HT1080 (cell line): ENCODE measurements around the gene ZNF701. TPM values are rescaled to one million over a fixed set of nuclear protein-coding genes. Genes with fewer than 3 reads are reported as not detected.
A peak's percentile ranks its signal among the peaks of the same experiment; 100 is the strongest.
"Not testable (repeated sequence)": the region's sequence is repeated elsewhere in the genome, so short reads cannot be mapped to it uniquely, and the experiment has no call there.

ENCODE experiments used
- DNase-seq: peaks from one replicate; pipeline ENCODE4 v3.0.0-alpha.2; 2015; ENCODE audit warnings: low read depth
- polyA plus RNA-seq, 2 experiments: library from polyadenylated mRNA; depleted of rRNA; stranded (reverse); fragments of >200 nt; gene quantifications; 2 replicates each; pipeline ENCODE4 v1.2.3, GENCODE V29; 2015
- total RNA-seq: library from RNA; depleted of rRNA; stranded (reverse); fragments of >200 nt; shearing (Covaris generic); gene quantifications from 2 replicates; pipeline ENCODE4 v1.2.3, GENCODE V29; 2014; rRNA removed

ZNF701 gene
- total RNA-seq: 2.2 and 2.7 TPM in 2 replicates
- 1.6 and 1.8 TPM in 2 replicates for polyA plus RNA-seq (2015; cell fraction: cytosol; rRNA removed)
- polyA plus RNA-seq (2015; cell fraction: nucleus; rRNA removed): 4.3 and 4.4 TPM in 2 replicates

- DNase-seq: peak; percentile 81
These were observed at the start of gene ZNF701 for GRCh38 chr19:52570000-52570861. Gene ZNF701, plus strand, starts transcription at chr19:52570287. Its CDS starts 3,861 bp downstream, at chr19:52574148.

GRCh38 chr19:52522551-52522950 is 47.5 kb upstream of the ZNF701 start:
- DNase-seq: no peak

DNA sequence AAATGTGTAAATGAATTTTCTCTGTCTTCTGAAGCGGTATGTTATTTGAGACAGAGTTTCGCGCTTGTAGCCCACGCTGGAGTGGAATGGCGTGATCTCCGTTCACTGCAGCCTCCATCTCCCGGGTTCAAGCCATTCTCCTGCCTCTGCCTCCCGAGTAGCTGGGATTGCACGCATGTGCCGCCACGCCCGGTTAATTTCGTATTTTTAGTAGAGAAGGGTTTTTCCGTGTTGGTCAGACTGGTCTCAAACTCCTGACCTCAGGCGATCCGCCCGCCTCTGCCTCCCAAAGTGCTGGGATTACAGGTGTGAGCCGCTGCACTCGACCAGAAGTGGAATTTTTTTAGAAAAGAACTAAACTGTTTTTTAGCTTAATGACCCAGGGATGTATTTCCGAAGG is 46.0 kb upstream of the ZNF701 start:
- DNase-seq: no peak

DNA sequence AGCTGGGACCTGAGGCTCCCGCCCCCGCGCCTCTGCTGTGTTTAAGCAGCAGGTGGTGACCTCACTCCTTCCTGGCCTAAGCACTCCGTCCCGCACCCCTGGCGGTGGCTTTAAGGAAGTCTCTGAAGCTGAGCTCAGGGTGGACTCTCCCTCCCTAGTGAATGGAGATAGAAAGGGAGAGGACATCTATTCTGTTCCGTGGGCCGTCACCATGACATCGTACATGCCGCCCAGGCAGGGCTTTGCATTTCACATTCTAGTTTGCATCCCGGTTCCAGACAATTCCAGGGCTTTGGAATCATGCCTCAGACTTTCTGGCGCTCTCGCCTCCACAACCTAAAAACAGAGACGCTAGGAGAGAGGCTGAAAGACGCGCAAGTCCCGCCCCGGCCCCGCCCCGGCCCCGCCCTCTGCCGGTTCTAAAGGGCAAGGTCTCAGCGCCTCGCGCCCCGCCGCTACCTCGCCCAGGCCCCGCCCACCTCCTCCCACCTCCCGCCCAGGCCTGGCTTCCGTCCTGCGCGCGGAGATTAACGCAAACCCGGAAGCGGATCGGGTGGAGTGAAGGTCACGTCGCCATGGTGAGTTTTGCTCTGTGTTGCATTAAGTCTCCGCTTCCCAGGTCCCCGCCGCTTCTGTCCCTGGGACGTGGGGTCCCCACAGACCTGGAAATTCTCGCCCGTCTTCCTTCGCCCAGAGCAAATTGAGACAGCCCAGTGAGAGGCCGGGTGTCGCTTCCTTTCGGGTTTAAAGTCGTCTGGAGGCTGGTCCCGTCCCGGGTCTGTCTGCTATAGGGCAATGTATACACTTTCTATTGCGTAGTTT is 42.7 kb upstream of the ZNF701 start, which contains the start of gene ZNF808:
Gene ZNF808, plus strand, starts transcription at position 535 of the 822 bp plus-strand sequence. CDS start 15,617 bp downstream, outside the sequence.
- DNase-seq: peak; percentile 2

DNA sequence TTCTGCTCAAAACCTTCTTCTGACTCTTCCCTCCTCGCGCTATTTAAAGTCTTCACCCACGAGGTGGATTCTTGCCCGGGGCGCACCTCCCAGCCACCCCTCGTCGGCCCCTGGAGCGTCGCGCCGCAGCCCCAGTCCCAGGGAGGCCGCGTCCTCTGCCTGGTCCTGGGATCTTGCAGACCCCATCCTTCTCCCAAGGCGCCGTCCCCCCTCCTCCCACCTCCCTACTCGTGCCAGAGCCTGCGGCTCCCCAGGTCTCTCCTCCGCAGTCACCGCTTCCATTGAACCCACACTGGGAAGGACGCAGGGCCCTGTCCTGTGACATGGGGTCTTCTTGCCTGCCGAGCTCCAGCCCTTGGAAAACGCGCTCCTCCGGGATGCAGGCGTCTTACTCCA is 42.1 kb upstream of the ZNF701 start:
- DNase-seq: no peak

DNA sequence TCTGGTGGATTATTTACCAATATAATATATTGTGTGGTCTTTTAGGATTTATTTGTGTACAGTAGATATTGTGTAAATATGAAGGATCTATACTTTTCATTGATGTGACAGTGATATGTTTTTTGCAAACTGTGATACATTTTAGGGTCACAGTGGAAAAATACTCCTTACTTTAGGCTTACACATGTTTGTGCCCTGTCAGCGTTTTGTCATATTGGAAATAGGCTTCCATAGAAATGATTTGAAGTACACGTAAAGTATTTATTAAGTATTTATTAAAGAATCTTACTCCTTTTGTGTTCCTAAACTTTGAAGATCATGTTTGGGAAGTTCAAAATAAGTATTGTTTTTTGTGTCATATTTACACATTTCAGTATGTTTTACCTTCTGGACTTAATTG is 37.6 kb upstream of the ZNF701 start:
- DNase-seq: no peak

GRCh38 chr19:52533901-52534300 is 36.2 kb upstream of the ZNF701 start:
- no peak for DNase-seq

DNA sequence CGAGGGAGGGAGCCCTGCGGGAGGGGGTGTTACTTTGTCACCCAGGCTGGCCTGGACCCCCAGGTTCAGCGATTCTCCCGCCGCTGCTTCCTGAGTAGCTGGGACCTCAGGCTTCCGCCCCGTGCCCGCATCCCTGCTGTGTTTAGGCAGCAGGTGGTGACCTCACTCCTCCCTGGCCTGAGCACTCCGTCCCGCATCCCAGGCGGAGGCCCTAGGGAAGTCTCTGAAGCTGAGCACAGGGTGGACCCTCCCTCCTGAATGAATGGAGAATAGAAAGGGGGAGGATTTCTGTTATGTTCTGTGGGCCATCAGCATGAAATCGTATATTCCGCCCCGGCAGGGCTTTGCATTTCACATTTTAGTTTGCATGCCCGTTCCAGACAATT is 34.7 kb upstream of the ZNF701 start:
- DNase-seq: not testable (repeated sequence)

DNA sequence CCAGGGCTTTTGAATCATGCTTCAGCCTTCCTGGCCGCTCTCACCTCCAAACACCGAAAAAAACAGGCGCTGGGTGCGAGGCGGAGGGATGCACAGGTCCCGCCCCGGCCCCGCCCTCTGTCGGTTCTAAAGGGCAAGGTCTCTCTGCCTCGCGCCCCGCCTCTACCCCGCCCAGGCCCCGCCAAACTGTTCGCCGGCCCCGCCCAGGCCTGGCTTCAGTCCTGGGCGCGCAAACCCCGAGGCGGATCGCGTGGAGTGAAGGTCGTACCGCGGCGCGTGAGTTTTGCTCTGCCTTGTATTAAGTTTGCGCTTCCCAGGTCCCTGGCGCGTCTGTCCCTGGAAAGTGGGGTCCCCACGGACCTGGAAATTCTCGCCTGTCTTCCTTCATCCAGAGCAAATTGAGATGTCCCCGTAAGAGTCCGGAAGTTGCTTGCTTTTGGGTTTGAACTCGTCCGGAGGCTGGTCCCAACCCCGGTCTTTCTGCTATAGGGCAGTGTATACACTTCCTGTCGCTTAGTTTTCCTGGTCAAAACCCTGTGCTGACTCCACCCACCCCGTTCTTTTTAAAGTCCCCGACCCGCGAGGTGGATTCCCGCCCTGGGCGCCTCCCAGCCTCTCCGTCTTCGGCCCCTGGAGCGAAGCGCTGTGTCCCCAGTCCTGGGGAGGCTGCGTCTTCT is 34.2 kb upstream of the ZNF701 start:
- no peak for DNase-seq

DNA sequence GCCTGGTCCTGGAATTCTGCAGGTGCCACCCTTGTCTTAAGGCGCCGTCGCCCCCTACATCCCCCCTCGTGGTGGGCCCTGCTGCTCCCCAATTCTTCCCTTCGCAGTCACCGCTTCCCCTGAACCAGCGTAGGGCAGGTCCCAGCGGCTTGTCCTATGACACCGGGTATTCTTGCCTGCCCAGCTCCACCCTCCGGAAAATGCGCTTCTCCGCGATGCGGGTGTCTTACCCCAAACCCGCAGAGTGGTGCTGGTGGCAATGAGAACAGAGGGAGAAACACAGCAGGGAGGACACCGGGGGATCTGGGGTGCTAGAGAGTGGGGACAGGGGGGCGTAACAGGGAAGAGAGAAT is 33.7 kb upstream of the ZNF701 start:
- no peak for DNase-seq

- not testable (repeated sequence) for DNase-seq
These were observed 31.3 kb upstream of the ZNF701 start for GRCh38 chr19:52538815-52539214.

DNA sequence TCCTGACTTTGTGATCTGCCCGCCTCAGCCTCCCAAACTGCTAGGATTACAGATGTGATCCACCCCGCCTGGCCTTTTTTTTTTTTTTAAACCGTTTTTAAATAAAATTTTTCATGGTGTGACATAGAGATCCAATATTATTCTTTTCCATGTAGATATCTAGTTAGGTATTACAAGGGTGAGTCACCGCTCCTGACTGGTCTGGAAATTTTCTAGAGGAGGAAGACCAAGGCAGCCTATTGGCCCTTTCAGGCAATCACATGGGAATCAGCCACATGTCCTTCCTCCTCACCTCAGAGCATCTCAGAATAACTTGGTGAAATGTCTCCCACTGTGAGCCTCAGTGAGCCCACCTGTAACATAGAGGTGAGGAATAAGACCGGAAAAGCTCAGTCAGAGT is 28.9 kb upstream of the ZNF701 start:
- DNase-seq: not testable (repeated sequence)

DNA sequence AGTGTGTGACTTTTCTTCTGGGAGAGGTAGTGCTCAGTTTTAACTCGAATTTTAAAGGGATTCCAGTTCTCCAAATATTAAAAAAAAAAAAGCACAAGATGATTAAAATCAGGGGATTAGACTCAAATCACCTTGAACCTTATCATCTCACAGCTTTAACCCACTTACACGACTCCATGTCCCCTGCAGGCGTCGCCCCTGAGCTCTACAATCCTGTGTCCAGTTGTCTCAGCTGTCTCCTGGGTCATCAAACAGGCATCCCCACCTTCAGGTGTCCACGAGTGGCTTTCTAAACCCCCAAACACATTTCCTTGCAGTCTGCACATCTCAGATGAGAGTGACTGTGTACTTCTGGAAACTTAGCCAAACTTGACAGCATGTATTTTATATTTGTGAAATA is 28.5 kb upstream of the ZNF701 start:
- no peak for DNase-seq

DNA sequence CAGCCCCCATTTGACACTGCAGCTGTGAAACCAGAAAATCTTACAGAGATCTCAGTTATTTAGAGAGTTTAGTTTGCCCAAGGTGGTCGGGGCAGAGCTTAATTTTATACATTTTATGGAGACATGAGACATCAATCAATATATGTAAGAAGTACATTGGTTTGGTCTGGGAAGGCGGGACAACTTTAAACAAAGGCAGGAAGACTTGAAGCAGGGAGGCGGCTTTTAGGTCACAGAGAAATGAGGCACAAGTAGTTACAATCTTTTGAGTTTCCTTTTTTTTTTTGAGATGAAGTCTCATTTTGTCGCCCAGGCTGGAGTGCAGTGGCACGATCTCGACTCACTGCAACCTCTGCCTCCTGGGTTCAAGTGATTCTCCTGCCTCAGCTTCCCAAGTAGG is 27.5 kb upstream of the ZNF701 start:
- not testable (repeated sequence) for DNase-seq

GRCh38 chr19:52542984-52543664 is 27.0 kb upstream of the ZNF701 start:
- no peak for DNase-seq

DNA sequence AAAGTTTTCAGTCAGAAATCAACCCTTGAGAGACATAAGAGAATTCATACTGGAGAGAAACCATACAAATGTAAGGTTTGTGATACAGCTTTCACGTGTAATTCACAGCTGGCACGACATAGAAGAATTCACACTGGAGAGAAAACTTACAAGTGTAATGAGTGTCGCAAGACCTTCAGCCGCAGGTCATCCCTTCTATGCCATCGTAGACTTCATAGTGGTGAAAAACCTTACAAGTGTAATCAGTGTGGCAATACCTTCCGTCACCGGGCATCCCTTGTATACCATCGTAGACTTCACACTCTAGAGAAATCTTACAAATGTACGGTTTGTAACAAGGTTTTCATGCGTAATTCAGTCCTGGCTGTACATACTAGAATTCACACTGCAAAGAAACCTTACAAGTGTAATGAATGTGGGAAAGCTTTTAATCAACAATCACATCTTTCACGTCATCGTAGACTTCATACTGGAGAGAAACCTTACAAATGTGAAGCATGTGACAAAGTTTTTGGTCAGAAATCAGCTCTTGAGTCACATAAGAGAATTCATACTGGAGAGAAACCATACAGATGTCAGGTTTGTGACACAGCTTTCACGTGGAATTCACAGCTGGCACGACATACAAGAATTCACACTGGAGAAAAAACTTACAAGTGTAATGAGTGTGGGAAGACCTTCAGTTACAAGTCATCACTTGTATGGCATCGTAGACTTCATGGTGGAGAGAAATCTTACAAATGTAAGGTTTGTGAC is 15.7 kb upstream of the ZNF701 start:
- no peak for DNase-seq

DNA sequence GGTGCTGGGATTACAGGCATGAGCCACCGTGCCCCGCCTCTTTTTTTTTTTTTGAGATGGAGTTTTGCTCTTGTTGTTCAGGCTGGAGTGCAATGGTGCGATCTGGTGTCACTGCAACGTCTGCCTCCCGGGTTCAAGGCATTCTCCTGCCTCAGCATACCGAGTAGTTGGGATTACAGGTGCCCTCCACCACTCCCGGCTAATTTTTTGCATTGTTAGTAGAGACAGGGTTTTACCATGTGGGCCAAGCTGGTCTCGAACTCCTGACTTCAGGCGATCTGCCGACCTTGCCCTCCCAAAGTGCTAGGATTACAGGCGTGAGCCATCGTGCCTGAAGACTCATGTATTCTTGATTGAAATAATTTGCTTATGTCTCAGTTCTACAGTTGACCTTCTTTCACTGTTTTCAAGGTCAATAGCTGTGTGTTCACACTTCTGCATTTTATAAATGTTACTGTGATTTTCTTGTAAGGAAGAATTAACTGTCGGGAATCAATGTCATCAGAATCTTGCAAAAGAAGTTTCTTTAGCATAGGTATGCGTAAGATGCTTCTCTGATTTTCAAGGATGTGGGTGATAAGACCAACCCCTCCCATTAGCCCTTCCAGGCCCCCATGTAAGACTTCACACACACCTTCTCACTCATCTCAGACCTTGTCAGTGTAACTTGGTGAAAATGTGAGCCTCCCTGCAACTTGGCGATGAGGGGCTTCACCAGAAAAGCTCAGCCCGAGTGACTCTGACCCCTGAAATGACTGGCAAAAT is 12.7 kb upstream of the ZNF701 start:
- DNase-seq: no peak

DNA sequence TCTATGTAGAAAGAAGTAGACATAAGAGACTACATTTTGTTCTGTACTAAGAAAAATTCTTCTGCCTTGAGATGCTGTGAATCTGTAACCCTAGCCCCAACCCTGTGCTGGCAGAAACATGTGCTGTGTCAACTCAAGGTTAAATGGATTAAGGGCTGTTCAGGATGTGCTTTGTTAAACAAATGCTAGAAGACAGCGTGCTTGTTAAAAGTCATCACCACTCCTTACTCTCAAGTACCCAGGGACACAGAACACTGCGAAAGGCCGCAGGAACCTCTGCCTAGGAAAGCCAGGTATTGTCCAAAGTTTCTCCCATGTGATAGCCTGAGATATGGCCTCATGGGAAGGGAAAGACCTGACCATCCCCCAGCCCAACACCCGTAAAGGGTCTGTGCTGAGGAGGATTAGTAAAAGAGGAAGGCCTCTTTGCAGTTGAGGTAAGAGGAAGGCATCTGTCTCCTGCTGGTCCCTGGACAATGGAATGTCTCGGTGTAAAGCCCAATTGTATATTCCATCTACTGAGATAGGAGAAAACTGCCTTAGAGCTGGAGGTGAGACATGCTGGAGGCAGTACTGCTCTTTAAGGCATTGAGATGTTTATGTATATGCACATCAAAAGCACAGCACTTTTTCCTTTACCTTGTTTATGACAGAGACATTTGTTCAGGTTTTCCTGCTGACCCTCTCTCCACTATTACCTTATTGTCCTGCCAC is 11.2 kb upstream of the ZNF701 start:
- not testable (repeated sequence) for DNase-seq

- not testable (repeated sequence) for DNase-seq
These were observed 8.5 kb upstream of the ZNF701 start for GRCh38 chr19:52561611-52562010.
